H4 (cell line): Measurements from ENCODE around the gene DMWD. TPM values are rescaled to one million over a fixed set of nuclear protein-coding genes. Genes with fewer than 3 reads are reported as not detected.
"Not testable (repeated sequence)": the region's sequence is repeated elsewhere in the genome, so short reads cannot be mapped to it uniquely, and the experiment has no call there.

ENCODE experiments used
- DNase-seq: peaks from one replicate; pipeline ENCODE4 v3.0.0-alpha.2; 2015; ENCODE audit warnings: low spot score
- total RNA-seq: library from RNA; depleted of rRNA; stranded (reverse); fragments of >200 nt; shearing (Covaris generic); gene quantifications from 2 replicates; pipeline ENCODE4 v1.2.3, GENCODE V29; 2014; rRNA removed

Gene DMWD
- total RNA-seq, 1 experiment from 2014 or later, result 5.9 TPM

DNA sequence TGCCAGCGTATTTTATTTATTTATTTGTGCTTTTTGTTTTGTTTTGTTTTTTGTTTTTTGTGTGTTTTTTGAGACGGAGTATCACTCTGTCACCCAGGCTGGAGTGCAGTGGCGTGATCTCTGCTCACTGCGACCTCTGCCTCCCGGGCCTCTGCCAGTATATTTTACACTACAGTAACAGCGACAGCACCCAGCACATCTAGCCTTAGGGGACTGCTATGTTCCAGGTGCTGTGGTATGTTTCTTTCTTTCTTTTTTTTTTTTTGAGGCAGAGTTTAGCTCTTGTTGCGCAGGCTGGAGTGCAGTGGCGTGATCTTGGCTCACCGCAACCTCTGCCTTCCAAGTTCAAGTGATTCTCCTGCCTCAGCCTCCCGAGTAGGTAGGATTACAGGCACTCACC, 41.2 kb downstream of the DMWD start:
- not testable (repeated sequence) for DNase-seq

DNA sequence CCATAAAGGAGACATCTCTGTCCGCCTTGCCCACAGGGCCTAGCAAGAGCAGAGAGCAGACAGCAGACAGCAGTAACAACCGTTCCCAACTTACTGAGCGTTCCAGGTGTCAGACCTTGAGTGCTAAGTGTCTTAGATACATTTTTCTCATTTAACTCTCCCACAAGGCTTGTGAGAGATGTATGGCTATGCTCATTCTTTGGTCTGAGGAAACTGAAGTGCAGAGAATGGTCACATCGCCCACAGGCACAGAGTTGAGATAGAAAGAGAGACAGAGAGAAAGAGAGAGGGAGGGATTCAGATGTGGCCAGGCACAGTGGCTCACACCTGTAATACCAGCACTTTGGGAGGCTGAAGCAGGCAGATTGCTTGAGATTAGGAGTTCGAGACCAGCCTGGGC, 45.1 kb downstream of the DMWD start:
- DNase-seq, result no peak

DNA sequence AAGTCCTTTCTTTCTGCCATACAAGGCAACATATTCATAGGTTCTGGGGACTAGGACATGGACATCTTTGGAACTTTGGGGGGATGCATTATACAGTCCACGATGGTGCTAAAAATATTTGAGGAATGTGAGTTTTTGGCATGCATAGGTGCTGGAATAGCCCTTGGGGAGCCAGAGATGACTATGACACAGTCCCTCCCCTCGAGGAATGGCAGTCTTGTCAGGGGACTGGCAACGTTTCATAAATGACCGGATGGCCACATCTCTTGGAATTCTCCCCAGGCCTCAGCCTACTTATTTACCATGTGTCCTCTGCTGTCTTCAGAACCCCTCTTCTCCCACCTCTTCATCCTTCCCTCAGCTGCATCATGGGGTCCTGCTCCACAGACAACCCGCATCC, 45.8 kb downstream of the DMWD start:
- DNase-seq, result no peak

GRCh38 chr19:45745606-45746005, 47.0 kb downstream of the DMWD start:
- no peak for DNase-seq

DNA sequence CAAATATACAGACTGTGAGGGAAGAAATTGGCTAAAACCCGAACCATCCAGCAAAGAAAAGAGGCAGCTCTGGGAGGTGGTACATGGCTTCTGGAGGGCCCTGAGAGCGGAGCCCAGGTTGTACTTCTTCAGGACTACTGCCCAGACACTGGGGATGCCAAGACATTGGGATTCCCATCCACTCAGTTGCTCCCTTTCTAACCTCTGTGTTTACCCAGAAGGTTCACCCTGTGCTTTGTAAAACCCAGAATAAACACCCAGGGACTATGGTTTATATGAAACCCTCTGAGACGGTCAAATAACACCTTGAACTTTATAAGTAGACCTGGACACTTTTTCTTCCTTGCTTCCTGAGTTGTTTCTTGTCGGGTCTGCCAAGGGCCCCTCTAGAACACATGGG, 49.7 kb downstream of the DMWD start:
- DNase-seq, result no peak

DNA sequence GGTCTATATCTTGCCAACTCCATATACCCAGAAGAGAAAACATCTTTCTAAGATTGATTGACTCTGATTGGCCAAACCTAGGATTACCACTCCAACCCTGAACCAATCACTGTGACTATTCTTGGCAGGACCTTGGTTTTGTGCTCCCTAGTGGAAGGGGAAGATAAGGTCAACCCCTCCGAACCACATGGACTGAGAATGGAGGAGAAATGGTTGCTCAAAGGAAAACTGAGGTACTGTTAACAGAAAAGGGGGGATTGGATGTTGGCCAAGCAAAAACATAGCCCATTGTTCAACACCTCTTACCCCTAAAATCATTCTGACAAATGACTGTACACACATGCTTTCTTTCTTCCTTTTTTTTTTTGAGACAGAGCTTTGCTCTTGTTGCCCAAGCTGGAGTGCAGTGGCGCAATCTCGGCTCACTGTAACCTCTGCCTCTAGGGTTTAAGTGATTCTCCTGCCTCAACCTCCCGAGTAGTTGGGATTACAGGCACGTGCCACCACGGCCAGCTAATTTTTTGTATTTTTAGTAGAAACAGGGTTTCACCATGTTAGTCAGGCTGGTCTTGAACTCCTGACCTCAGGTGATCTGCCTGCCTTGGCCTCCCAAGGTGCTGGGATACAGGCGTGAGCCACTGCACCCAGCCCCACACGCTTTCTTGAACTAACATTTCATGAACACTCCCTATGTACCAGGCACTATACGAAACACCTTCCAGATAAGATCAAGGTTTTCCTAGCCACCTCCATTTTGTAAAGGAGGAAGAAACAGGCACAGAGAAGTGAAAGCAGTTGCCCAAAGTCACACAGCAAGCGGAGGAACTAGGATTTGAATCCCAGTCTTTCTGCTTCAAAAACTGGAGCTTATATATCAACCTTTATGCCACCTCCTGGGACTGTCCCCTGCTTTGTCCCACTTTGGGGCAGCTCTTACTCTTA, 52.9 kb downstream of the DMWD start:
- no peak for DNase-seq

DNA sequence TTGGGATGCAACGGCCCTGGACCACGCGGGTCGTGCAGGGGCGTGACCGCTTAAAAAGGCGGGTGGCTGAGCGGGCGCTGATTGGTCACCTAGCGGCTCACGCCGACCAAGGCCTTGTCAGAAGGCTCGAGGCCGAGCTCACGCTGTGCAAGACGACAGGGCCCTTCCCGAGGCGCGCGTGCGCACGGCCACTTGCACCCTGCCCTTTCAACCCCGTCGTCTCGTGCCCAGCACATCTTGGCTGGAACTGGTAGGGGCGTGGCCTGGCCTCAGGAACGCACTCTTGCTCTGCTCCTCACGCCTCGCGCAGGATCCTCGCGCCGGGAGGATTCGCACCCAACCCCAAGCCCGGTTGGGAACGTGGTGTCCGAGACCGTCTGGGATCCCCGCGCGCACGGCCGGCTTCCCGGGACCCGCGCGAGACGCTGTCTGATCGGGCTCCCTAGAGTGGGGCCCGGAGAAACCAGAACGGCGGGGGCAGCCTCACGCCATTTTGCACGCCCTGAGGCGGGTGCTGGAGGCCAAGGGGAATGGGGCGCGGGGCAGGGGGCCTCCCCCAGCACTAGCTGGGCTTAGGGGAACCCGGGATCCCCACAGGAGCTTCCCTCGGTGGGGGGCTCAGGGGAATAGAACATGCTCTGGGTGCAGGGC, 59.4 kb downstream of the DMWD start, which contains the start of gene MEIOSIN:
Gene MEIOSIN, plus strand, starts transcription at position 280 of the 651 bp plus-strand sequence. CDS start 1,938 bp downstream, outside the sequence.
- no peak for DNase-seq

Other genes with a start within 250 kb of the DMWD start
- gene OPA3, start 208.0 kb downstream of the DMWD start, total RNA-seq, result 4.8 and 5.3 TPM in 2 replicates
- not detected in 2 replicates for gene GPR4, start 190.6 kb downstream of the DMWD start, total RNA-seq
- 5.1 and 11.7 TPM in 2 replicates for gene EML2, start 153.4 kb downstream of the DMWD start, total RNA-seq
- not detected in 2 replicates for gene GIPR, start 124.6 kb downstream of the DMWD start, total RNA-seq
- 318 and 326 TPM in 2 replicates for gene SNRPD2, start 100.9 kb downstream of the DMWD start, total RNA-seq
- 5.4 and 5.9 TPM in 2 replicates for gene QPCTL, start 100.2 kb downstream of the DMWD start, total RNA-seq
- gene FBXO46, start 61.9 kb downstream of the DMWD start, total RNA-seq, result 2.3 and 2.8 TPM in 2 replicates
- gene MEIOSIN, start 59.4 kb downstream of the DMWD start, total RNA-seq, result not detected in 2 replicates
- 2.9 and 3.2 TPM in 2 replicates for gene SIX5, start 23.6 kb downstream of the DMWD start, total RNA-seq
- gene DMPK, start 10.4 kb downstream of the DMWD start, total RNA-seq, result 1.6 and 2.2 TPM in 2 replicates
- not detected in 2 replicates for gene RSPH6A, start 22.5 kb upstream of the DMWD start, total RNA-seq
- gene SYMPK, start 70.3 kb upstream of the DMWD start, total RNA-seq, result 13.2 and 17.7 TPM in 2 replicates
- 0.31 TPM in 1 of 2 replicates, not detected in the other for gene FOXA3, start 71.5 kb upstream of the DMWD start, total RNA-seq
- gene IRF2BP1, start 93.3 kb upstream of the DMWD start, total RNA-seq, result 8.7 and 13.0 TPM in 2 replicates
- gene MYPOP, start 109.8 kb upstream of the DMWD start, total RNA-seq, result 0.52 and 0.78 TPM in 2 replicates
- gene NANOS2, start 121.9 kb upstream of the DMWD start, total RNA-seq, result not detected in 2 replicates
- gene NOVA2, start 181.0 kb upstream of the DMWD start, total RNA-seq, result 0.19 and 0.37 TPM in 2 replicates
- 1.4 and 3.7 TPM in 2 replicates for gene CCDC61, start 202.6 kb upstream of the DMWD start, total RNA-seq
- not detected in 2 replicates for gene PGLYRP1, start 230.2 kb upstream of the DMWD start, total RNA-seq
- not detected in 2 replicates for gene IGFL4, start 248.2 kb upstream of the DMWD start, total RNA-seq